Activated gamma-delta T cell treated with Interleukin-2 at 50 U/mL for 16 hours (primary cell): ENCODE data around the gene MUC2.

Experiments
- DNase-seq: peaks from one replicate; pipeline ENCODE4 v3.0.0-alpha.2; 2020

The MUC2 gene

DNA sequence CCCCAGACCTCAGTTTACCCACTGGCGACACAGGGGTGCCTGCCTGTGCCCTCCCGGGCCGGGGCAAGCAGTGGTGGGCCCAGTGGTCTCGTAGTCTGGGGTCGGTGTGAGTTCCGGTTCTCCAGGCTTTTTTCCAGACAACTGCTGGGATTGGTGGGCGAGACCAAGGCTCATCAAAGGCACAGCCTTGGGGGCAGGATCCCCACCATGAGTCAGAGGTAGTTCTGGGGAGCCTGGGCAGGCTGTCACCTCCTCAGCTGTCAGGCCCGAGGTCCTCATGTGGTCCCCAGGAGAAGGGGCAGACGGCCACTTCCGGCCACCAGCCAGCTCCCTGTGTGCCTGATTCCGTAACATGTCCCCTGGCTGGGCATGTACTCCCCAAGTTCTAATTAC lies 827 bp upstream of the MUC2 start:
- no peak for DNase-seq

- no peak for DNase-seq
Observed at GRCh38 chr11:1075341-1075911, 752 bp downstream of the MUC2 start.

DNA sequence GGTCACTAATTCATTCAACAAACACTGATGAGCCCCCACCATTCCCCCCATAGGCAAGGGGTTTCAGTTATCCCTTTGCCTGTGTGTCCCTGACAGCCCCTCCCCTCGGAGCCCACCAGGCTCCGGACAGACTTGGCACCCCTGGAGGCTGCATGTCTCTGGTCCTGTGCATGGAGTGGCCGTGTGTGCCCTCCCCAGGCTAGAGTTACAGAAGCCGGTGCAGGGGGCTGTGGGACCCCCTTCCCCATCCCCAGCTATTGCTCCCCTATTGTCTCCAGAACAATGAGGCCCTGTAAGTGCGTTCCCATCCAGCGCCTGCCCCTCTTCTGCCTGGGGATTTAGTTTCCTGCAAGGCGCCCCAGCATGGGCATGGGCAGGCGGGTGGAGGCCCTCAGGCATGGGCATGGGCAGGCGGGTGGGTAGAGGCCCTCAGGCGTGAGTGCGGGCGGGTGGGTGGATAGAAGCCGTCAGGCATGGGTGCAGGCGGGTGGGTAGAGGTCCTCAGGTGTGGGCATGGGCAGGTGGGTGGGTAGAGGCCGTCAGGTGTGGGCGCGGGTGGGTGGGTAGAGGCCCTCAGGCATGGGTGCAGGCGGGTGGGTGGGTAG lies 1.5 kb downstream of the MUC2 start:
- DNase-seq = no peak

DNA sequence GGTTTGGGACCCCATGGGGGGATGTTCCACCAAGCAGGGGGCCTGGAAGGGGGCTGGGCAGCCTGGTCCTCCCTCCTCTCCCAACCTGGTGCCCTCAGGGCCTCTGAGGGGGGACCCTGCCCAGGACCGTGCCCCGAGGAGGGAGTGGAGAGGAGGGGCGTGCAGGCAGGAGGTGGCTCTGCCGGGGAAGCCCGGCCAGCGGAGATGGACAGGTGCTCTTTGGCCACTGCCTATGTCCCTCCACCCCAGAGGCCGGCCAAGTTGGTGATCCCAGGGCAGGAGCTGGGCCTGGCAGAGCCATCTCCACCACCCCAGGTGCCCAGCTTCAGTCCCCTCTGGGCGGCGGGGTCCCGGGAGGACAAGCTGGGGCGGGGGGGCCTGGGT lies 2.4 kb downstream of the MUC2 start:
- DNase-seq = no peak

- no peak for DNase-seq
Observed at GRCh38 chr11:1077417-1078119, 2.9 kb downstream of the MUC2 start.

DNA sequence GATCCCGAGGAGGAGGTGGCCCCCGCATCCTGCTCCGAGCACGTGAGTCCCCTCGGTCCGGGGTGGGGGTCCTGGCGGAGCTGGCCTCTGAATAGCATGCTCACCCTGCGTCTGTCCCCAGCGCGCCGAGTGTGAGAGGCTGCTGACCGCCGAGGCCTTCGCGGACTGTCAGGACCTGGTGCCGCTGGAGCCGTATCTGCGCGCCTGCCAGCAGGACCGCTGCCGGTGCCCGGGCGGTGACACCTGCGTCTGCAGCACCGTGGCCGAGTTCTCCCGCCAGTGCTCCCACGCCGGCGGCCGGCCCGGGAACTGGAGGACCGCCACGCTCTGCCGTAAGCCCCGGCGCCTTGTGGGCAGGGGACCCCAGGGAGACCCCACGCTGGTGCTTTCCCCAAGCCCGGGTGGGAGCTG lies 3.5 kb downstream of the MUC2 start:
- DNase-seq = no peak

- no peak for DNase-seq
Observed at GRCh38 chr11:1081601-1082311, 7.1 kb downstream of the MUC2 start.

GRCh38 chr11:1082346-1082727 lies 7.7 kb downstream of the MUC2 start:
- DNase-seq = no peak

DNA sequence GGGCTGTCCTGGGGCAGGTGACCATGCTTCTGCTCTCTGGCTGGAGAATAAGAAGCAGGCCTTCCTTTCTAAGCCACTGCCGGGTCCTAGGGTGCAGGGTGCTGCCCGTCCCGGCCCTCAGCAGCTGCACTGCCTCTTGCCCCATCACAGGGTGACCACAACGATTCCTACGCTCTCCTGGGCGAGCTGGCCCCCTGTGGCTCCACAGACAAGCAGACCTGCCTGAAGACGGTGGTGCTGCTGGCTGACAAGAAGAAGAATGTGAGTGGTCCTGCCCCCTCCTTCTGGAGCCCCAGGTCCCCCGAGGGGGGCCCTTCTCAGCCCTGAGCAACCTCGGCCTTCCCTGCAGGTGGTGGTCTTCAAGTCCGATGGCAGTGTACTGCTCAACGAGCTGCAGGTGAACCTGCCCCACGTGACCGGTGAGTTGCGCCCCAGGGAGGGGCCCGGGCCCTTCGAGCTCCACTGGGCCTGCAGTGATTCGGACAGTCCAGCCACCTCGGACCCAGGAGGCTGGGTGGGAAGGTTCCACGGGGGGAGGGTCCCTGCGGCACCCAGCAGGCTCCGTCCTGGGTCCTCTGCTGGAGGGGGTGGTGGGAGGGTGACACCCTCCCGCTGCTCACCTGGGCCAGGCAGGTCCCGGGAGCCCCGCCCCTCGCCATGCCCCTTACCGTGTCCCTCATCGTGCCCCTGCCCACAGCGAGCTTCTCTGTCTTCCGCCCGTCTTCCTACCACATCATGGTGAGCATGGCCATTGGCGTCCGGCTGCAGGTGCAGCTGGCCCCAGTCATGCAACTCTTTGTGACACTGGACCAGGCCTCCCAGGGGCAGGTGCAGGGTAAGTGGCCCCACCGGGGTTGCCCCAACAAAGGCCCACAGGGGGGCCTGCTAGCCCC lies 8.3 kb downstream of the MUC2 start:
- no peak for DNase-seq

- no peak for DNase-seq
Observed at GRCh38 chr11:1083621-1084551, 9.2 kb downstream of the MUC2 start.

DNA sequence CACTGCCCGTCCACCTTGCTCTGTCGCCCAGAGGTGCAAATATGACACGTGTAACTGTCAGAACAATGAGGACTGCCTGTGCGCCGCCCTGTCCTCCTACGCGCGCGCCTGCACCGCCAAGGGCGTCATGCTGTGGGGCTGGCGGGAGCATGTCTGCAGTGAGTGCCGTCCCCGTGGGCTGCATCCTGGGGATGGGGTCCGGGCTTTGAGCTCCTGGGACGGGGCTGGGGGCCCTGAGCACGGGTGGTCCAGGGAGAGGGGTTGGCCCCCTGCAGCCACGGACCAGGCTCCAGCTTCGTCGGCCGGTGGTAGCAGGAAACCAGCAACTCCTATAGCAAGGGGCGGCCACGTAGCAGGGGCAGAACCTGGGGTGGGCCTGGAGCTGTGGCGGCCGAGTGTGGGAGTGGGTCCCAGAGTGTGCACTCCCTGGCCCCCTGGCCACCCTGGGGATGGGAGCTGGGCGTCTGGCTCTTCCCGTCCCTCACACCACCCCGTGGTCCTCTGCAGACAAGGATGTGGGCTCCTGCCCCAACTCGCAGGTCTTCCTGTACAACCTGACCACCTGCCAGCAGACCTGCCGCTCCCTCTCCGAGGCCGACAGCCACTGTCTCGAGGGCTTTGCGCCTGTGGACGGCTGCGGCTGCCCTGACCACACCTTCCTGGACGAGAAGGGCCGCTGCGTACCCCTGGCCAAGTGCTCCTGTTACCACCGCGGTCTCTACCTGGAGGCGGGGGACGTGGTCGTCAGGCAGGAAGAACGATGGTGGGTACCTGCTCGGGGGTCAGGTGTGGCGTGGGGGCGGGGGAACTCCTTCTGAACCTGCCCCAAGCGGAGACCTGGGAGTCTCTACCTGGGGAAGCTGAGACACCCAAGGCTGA lies 10.1 kb downstream of the MUC2 start:
- no peak for DNase-seq

GRCh38 chr11:1085440-1086170 lies 10.9 kb downstream of the MUC2 start:
- DNase-seq = no peak

DNA sequence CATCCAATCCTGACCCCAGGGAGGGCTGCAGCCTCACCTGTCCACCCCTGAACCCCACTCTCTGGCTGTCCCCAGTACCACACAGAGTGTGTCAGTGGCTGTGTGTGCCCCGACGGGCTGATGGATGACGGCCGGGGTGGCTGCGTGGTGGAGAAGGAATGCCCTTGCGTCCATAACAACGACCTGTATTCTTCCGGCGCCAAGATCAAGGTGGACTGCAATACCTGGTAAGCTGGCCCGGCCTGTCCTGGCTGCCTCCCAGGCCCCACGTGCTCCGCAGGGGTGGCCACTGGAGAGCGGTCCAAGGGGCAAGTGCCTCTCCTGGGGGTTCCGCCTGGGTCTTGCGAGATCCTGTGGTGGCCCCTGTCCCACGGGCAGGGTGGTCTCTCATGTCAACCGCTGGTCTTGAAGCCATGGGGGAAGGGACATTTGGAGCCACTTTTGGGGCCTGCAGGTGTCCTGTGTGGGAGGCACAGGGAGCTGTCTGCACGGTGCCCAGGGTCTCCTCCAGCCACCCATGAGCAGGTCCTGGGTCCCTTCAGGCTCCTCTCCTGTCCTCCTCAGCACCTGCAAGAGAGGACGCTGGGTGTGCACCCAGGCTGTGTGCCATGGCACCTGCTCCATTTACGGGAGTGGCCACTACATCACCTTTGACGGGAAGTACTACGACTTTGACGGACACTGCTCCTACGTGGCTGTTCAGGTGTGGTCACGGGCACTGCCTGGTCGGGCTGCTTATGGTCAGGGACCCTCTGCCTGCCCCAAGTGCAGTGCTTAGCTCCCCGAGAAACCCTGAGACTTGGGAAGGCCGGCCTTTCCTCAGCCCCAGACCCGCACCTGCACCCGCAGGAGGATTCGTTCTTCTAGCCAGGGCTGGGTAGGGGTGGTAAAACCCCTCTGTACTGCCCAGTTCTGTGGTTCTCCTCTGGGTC lies 11.8 kb downstream of the MUC2 start:
- DNase-seq = no peak

DNA sequence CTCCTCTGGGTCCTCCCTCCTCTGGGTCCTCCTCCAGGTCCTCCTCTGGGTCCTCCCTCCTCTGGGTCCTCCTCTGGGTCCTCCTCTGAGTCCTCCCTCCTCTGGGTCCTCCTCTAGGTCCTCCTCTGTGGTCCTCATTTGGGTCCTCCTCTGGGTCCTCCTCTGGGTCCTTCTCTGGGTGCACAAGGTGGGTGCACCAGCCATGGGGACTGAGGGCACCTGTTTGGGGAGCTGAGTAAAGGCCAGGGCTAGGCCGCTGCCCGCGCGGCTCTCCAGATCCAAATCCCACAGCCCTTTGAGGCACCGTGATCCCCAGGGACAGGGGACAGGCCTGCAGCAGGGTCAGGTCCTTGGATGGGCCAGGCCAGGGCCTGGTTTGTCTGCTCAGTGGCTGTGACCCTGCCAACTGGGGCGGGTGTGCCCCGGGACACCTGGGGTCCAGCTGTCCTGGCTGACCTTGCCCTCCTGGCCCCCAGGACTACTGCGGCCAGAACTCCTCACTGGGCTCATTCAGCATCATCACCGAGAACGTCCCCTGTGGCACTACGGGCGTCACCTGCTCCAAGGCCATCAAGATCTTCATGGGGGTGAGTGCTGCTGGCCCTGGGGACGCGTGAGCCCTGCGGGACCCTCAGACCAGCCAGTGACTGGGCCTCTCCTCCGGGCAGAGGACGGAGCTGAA lies 12.7 kb downstream of the MUC2 start:
- no peak for DNase-seq

DNA sequence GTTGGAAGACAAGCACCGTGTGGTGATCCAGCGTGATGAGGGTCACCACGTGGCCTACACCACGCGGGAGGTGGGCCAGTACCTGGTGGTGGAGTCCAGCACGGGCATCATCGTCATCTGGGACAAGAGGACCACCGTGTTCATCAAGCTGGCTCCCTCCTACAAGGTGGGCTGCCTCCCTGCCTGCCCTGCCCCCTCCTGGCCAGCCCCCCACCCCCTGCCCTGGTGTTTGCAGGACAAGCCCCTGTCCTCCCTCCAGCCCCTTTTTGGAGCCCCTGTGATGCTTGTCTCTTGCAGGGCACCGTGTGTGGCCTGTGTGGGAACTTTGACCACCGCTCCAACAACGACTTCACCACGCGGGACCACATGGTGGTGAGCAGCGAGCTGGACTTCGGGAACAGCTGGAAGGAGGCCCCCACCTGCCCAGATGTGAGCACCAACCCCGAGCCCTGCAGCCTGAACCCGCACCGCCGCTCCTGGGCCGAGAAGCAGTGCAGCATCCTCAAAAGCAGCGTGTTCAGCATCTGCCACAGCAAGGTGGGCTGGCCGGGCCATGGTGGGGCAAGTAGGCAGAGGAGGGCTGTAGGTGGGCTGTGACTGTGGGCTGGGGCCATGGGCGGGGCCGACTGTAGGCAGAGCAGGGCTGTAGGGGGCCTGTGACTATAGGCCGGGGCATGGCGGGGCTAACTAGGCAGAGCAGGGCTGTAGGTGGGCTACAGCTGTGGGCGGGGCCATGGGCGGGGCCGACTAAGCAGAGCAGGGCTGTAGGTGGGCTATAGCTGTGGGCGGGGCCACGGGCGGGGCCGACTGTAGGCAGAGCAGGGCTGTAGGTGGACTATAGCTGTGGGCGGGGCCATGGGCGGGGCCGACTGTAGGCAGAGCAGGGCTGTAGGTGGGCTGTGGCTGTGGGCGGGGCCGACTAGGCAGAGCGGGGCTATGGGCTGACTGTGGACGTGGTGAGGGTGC lies 13.6 kb downstream of the MUC2 start:
- DNase-seq = no peak

DNA sequence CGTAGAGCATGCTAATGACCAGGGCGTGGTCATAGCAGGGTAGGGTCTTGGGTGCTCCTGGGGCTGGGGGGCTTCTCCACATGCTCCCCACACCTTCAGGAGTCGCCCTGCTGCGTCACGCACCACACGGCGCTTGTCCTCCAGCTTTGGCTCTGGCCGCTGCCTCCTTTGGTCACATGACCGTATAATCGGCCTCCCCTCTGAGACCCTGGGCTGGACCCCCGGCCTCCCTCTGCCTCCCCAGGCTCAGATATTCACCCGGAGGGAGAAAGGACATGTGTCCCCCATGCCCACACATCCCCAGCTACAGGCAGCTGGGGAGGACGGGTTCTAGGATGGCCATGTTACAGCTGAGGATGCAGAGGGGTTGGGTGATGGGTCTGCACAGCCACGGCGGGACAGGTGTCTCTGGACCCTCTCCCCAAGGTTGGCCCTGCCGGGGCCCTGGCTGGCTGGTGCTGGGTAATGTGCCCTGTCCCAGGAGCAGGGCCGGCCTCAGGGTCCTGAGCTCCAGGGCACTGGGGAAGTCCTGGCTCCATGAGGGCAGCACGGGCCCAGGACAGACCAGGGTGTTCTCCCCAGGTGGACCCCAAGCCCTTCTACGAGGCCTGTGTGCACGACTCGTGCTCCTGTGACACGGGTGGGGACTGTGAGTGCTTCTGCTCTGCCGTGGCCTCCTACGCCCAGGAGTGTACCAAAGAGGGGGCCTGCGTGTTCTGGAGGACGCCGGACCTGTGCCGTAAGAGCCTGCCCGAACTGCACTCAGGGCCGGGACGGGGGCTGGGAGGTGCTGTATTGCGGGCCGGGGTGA lies 14.5 kb downstream of the MUC2 start:
- no peak for DNase-seq
